ENCODE measurements around the gene FKBP14.

FKBP14 gene

GRCh38 chr7:30027065-30027456 lies 559 bp upstream of the FKBP14 start:
- ATAC-seq (ENCODE audit: low read depth) (peak; percentile 34), DNase-seq (ENCODE audit: low spot score) (no peak)
- Histone ChIP-seq H3K9me3 (ENCODE audit: severe bottlenecking) (no peaks in the 10 kb centered on the region), H3K27me3 (ENCODE audit: insufficient read depth, poor library complexity, severe bottlenecking) (no peaks in the 10 kb centered on the region), H3K4me1 (ENCODE audit: insufficient read depth, poor library complexity, severe bottlenecking) (peaks cover 11% of the 10 kb centered on the region), H3K36me3 (ENCODE audit: low read depth) (peaks cover 9% of the 10 kb centered on the region), H3K4me3 (ENCODE audit: severe bottlenecking) (peak overlapping the region; percentile 78), H3K27ac (ENCODE audit: poor library complexity, severe bottlenecking) (peak overlapping the region; percentile 74)
- TF ChIP-seq CTCF (IDR thresholded peaks at IDR 0.05; ENCODE audit: poor library complexity, severe bottlenecking): no peak

GRCh38 chr7:30023524-30023923 lies 3.0 kb downstream of the FKBP14 start:
- no peak for TF ChIP-seq CTCF (IDR thresholded peaks at IDR 0.05; ENCODE audit: poor library complexity, severe bottlenecking)
- no peak overlapping the region for H3K4me3 ChIP-seq (ENCODE audit: severe bottlenecking)
- ATAC-seq (ENCODE audit: low read depth) (no peak), DNase-seq (ENCODE audit: low spot score) (no peak)
- peaks cover 20% of the 10 kb centered on the region for H3K4me1 ChIP-seq (ENCODE audit: insufficient read depth, poor library complexity, severe bottlenecking)
- no peak overlapping the region for H3K27ac ChIP-seq (ENCODE audit: poor library complexity, severe bottlenecking)
- no peaks in the 10 kb centered on the region for H3K27me3 ChIP-seq (ENCODE audit: insufficient read depth, poor library complexity, severe bottlenecking)
- no peaks in the 10 kb centered on the region for H3K9me3 ChIP-seq (ENCODE audit: severe bottlenecking)
- peaks cover 39% of the 10 kb centered on the region for H3K36me3 ChIP-seq (ENCODE audit: low read depth)

GRCh38 chr7:30022991-30023390 lies 3.5 kb downstream of the FKBP14 start:
- DNase-seq (ENCODE audit: low spot score) (no peak), ATAC-seq (ENCODE audit: low read depth) (no peak)
- Histone ChIP-seq H3K27ac (ENCODE audit: poor library complexity, severe bottlenecking) (no peak overlapping the region), H3K4me3 (ENCODE audit: severe bottlenecking) (no peak overlapping the region), H3K27me3 (ENCODE audit: insufficient read depth, poor library complexity, severe bottlenecking) (no peaks in the 10 kb centered on the region), H3K9me3 (ENCODE audit: severe bottlenecking) (no peaks in the 10 kb centered on the region), H3K4me1 (ENCODE audit: insufficient read depth, poor library complexity, severe bottlenecking) (peaks cover 20% of the 10 kb centered on the region), H3K36me3 (ENCODE audit: low read depth) (peaks cover 44% of the 10 kb centered on the region)
- TF ChIP-seq CTCF (IDR thresholded peaks at IDR 0.05; ENCODE audit: poor library complexity, severe bottlenecking): no peak

GRCh38 chr7:30020535-30020934 lies 6.0 kb downstream of the FKBP14 start:
- TF ChIP-seq CTCF (IDR thresholded peaks at IDR 0.05; ENCODE audit: poor library complexity, severe bottlenecking): no peak
- no peak overlapping the region for H3K4me3 ChIP-seq (ENCODE audit: severe bottlenecking)
- ATAC-seq (ENCODE audit: low read depth) (no peak), DNase-seq (ENCODE audit: low spot score) (no peak)
- H3K27me3 ChIP-seq (ENCODE audit: insufficient read depth, poor library complexity, severe bottlenecking): no peaks in the 10 kb centered on the region
- H3K27ac ChIP-seq (ENCODE audit: poor library complexity, severe bottlenecking): peak overlapping the region; percentile 12
- peaks cover 53% of the 10 kb centered on the region for H3K36me3 ChIP-seq (ENCODE audit: low read depth)
- H3K4me1 ChIP-seq (ENCODE audit: insufficient read depth, poor library complexity, severe bottlenecking): peaks cover 20% of the 10 kb centered on the region
- no peaks in the 10 kb centered on the region for H3K9me3 ChIP-seq (ENCODE audit: severe bottlenecking)

GRCh38 chr7:30019960-30020359 lies 6.5 kb downstream of the FKBP14 start:
- Histone ChIP-seq H3K27ac (ENCODE audit: poor library complexity, severe bottlenecking) (peak overlapping the region; percentile 12), H3K4me3 (ENCODE audit: severe bottlenecking) (no peak overlapping the region), H3K9me3 (ENCODE audit: severe bottlenecking) (no peaks in the 10 kb centered on the region), H3K36me3 (ENCODE audit: low read depth) (peaks cover 54% of the 10 kb centered on the region), H3K27me3 (ENCODE audit: insufficient read depth, poor library complexity, severe bottlenecking) (no peaks in the 10 kb centered on the region), H3K4me1 (ENCODE audit: insufficient read depth, poor library complexity, severe bottlenecking) (peaks cover 16% of the 10 kb centered on the region)
- no peak for TF ChIP-seq CTCF (IDR thresholded peaks at IDR 0.05; ENCODE audit: poor library complexity, severe bottlenecking)
- ATAC-seq (ENCODE audit: low read depth) (peak; percentile 61), DNase-seq (ENCODE audit: low spot score) (no peak)
